Esophagus (tissue), 2 donors: ENCODE measurements around the gene ZBTB20. TPM values are rescaled to one million over a fixed set of nuclear protein-coding genes. Genes with fewer than 3 reads are reported as not detected.

Experiments
- H3K27ac ChIP-seq, 2 donors: one replicate each; pipeline ENCODE4 v1.5.1; 2013; ENCODE audit warnings: low read depth in 2 of 2, mild to moderate bottlenecking in 2 of 2, inconsistent platforms in 1 of 2, low read length in 1 of 2, moderate library complexity in 1 of 2
- H3K27me3 ChIP-seq, 2 donors: one replicate each; pipeline ENCODE4 v1.6.1; 2013; ENCODE audit warnings: low read length in 2 of 2, control low read depth in 1 of 2, mild to moderate bottlenecking in 1 of 2; ENCODE audit not compliant: insufficient read depth in 2 of 2, control insufficient read depth in 1 of 2
- H3K36me3 ChIP-seq, 2 donors: one replicate each; pipeline ENCODE4 v1.6.1; 2013; ENCODE audit warnings: low read length in 1 of 2; ENCODE audit not compliant: control insufficient read depth in 2 of 2, insufficient read depth in 2 of 2
- H3K4me1 ChIP-seq, 2 donors: one replicate each; pipeline ENCODE4 v1.6.1; 2013; ENCODE audit warnings: low read length in 1 of 2; ENCODE audit not compliant: control insufficient read depth in 2 of 2, insufficient read depth in 2 of 2
- H3K4me3 ChIP-seq, 2 donors: one replicate each; pipeline ENCODE4 v1.5.1; 2013; ENCODE audit warnings: low read length in 2 of 2, mild to moderate bottlenecking in 2 of 2, low read depth in 1 of 2, moderate library complexity in 1 of 2
- H3K9me3 ChIP-seq, 2 donors: one replicate each; pipeline ENCODE4 v1.6.1; 2013; ENCODE audit warnings: mild to moderate bottlenecking in 2 of 2, low read depth in 1 of 2, low read length in 1 of 2, moderate library complexity in 1 of 2; ENCODE audit not compliant: control insufficient read depth in 2 of 2, insufficient read depth in 1 of 2
- WGBS, 2 donors: extraction: QIAGEN DNeasy Blood & Tissue Kit; methylation state at CpG; one replicate each; pipeline ENCODE4 v1.1.7; 2013; 5-methylcytosine and 5-hydroxymethylcytosine counted together
- polyA plus RNA-seq, 2 donors: library from polyadenylated mRNA; stranded (reverse); fragments of 200-250 nt; gene quantifications; one replicate each; pipeline ENCODE4 v1.2.3, GENCODE V29; 2013
- donor health status: healthy with polysubstance abuse.
- donor health status: Bipolar disorder and iron deficiency.

Gene ZBTB20
- polyA plus RNA-seq, 2 donors: 0.16 to 1.3 TPM

DNA sequence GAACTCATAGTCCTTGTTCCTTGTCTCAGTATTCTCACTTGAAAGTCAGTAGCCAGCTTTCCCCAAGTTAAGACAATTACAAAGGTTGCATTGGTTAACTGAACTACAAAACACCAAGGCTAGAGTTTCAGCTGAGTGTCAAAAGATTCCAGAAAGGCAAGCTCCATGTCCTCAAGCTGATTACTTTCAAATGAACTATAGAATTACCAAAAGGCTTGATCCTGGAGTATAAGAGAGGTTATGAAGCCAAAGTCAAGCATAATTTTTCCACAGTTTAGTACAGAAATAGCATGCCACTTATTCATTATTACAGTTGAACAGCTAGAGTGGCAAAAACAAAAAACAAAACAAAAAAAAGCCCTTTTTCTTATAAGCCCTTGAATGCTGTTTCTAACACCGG, 51.9 kb downstream of the ZBTB20 start:
- WGBS, 2 donors: 76 to 92% methylated on average over 1 of the region's 1 CpG
- H3K4me3 ChIP-seq: no peak overlapping the region
- no peaks in the 10 kb centered on the region for H3K27me3 ChIP-seq
- no peaks in the 10 kb centered on the region for H3K9me3 ChIP-seq
- H3K4me1 ChIP-seq: no peaks in the 10 kb centered on the region
- no peaks in the 10 kb centered on the region for H3K36me3 ChIP-seq
- no peak overlapping the region for H3K27ac ChIP-seq

DNA sequence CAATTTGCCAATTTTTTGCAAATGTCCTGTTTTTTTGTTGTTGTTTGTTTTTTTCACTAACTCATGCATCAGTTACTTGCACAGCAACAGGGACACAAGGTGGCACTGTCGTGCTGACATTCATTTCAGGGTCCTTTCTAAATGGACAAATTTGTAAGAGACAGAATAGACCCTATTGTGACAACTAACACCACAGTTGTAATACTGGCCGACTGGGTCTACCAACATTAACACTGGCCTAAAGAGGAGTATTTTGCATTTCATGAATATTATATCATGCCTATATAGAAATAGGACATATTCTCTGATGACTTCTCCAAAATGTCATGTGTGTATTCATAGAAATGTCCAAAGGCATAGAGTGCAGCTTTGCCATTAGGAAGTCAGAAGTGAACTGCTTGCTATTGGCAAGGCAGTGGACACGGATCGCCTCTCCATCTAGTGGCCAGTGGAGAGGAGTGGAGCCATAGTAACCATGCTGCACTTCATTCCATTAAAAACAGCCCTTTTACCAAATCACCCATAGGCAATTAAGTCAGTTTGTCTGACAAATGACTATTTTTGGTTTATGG, 54.8 kb downstream of the ZBTB20 start:
- no peaks in the 10 kb centered on the region for H3K36me3 ChIP-seq
- H3K4me3 ChIP-seq: no peak overlapping the region
- no peaks in the 10 kb centered on the region for H3K27me3 ChIP-seq
- no peaks in the 10 kb centered on the region for H3K9me3 ChIP-seq
- no peaks in the 10 kb centered on the region for H3K4me1 ChIP-seq
- WGBS, 2 donors: 26 to 27% methylated on average over 4 of the region's 4 CpGs
- no peak overlapping the region for H3K27ac ChIP-seq

DNA sequence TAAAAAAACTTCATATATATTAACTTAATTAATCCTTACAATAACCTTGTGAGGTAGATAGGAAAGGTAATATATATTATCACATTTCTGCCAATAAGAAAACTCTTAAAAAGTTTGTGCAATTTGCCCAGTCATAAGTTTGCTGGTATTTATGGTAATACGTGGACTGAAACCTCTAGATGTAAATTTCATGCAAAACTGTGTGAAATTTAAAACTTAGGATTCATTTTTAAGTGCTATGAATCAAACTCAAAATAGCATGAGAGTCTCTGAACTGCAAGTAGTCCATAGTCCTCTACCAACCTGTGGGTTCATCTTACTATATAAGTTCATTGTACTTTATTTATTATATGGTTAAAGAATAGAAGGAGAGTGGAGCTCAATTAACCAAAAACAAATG, 56.4 kb downstream of the ZBTB20 start:
- H3K4me1 ChIP-seq: no peaks in the 10 kb centered on the region
- 88 to 95% methylated on average over 1 of the region's 1 CpG for WGBS, 2 donors

DNA sequence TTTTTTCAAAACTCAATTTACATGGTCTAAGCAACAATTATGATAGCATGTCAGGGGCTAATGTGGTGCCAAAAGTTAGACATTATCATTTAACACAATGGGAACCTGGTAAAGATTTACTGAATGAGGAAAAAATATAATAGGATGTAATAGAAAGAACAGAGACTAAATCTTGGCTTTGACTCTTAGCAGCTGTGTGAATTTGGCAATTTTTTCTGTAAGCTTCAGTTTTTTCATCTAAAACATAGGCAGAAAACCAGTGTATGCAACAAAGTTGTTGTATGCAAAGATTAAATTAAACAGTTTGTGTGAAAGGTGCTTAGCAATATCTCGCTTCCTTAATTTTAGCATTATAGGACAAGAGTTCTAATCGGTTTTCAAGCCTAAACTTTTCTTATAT, 57.6 kb downstream of the ZBTB20 start:
- Histone ChIP-seq H3K27ac (no peak overlapping the region), H3K9me3 (no peaks in the 10 kb centered on the region), H3K4me1 (no peaks in the 10 kb centered on the region), H3K36me3 (no peaks in the 10 kb centered on the region), H3K4me3 (no peak overlapping the region), H3K27me3 (no peaks in the 10 kb centered on the region)
- WGBS, 2 donors: 91 to 95% methylated on average over 2 of the region's 2 CpGs

More for the DNA sequence above, 56.4 kb downstream of the ZBTB20 start:
- Histone ChIP-seq H3K27me3 (no peaks in the 10 kb centered on the region), H3K36me3 (no peaks in the 10 kb centered on the region), H3K4me3 (no peak overlapping the region), H3K9me3 (no peaks in the 10 kb centered on the region), H3K27ac (no peak overlapping the region)

DNA sequence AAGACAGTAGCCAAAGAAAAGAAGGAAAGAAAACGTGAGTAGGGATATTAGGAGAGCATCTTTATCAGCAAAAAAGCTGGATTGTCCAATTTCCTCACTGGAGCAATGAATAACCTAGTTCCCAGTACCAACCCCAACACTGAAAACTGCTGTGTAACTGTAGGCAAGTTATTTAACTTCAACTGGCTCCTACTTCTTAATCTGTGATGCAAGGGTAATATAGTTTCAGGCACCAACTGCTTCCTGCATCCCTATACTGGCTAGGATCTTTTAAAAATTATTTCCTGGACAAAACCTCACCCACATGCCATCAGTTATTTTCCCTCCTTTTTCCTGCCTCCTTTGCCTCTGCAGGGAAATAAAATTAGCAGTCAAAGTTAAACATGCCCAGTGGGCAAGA, 59.6 kb downstream of the ZBTB20 start:
- H3K9me3 ChIP-seq: no peaks in the 10 kb centered on the region
- no peaks in the 10 kb centered on the region for H3K4me1 ChIP-seq
- no peak overlapping the region for H3K4me3 ChIP-seq
- H3K27me3 ChIP-seq: no peaks in the 10 kb centered on the region
- WGBS, 2 donors: 79 to 82% methylated on average over 1 of the region's 1 CpG
- H3K27ac ChIP-seq: no peak overlapping the region
- H3K36me3 ChIP-seq: no peaks in the 10 kb centered on the region

DNA sequence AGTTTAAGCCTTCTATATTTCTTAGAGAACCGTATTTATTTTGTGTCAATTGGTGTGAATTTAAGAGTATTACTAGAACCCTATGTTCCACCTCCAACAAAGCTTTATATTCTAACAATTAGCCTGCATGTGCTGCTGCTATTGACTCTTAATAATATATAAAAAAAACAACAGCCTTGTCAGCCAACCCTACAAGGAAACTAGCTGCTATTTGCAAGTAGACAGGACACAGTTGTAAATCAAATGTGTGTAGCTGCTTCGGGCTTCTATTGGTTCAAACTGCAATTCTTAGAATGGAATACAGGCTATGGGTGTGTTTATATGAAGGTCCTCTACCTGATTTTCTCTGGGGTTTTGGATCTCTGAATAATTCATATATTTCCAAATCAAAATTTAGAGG, 60.7 kb downstream of the ZBTB20 start:
- Histone ChIP-seq H3K9me3 (no peaks in the 10 kb centered on the region), H3K4me3 (no peak overlapping the region), H3K4me1 (no peaks in the 10 kb centered on the region), H3K36me3 (no peaks in the 10 kb centered on the region), H3K27ac (no peak overlapping the region), H3K27me3 (no peaks in the 10 kb centered on the region)
- 86 to 91% methylated on average over 2 of the region's 2 CpGs for WGBS, 2 donors

DNA sequence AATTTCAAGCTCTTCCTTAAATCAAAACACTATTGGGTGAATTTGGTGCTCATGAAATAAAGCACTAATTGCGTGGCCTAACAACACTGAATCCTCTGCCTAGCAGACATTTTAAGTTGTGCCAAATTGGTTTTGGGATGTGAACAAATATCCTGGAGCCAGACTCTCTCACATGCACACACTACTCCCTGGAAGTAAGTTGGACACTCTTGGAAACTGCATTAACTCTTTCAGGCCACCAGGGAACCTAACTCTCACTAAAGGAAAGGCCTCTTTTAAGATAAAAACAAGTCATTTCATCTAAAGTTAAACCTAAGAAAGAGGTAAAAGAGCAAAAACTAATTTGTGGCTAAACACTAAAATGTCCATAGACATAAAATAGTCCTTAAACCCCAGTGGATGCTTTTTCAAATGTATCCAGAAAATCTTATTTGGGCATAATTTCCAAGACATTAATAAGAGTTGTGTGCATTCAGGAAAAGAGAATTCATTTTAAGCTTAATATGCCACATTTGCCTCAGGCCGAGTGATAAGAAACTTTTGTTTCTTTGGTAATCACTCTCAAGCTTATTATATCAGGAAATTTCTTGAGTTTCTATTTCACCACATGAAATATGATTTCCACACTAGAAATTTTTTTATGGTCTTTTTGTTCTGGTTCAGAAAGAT, 61.8 kb downstream of the ZBTB20 start:
- Histone ChIP-seq H3K27me3 (no peaks in the 10 kb centered on the region), H3K4me1 (no peaks in the 10 kb centered on the region), H3K4me3 (no peak overlapping the region), H3K36me3 (no peaks in the 10 kb centered on the region), H3K27ac (no peak overlapping the region), H3K9me3 (no peaks in the 10 kb centered on the region)
- WGBS, 2 donors: 71 to 75% methylated on average over 2 of the region's 2 CpGs

DNA sequence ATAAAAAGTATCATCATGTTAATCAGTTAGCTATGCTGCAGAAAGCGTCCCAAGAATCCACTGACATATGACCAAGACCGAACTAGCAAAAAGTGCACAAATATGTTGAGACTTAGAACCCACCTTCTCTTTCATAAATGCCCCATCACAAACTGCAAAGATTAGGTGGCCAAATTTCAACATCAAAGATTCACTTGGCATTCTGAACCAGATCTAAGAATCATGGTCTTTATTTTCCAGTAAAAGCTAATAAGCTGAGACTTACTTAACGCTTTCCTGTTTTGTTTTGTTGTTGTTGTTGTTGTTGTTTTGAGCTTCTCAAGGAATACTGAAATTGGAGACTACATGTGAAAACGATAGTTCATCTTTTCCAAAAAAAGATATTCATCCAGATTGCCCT, 62.4 kb downstream of the ZBTB20 start:
- WGBS, 2 donors: 87 to 91% methylated on average over 4 of the region's 4 CpGs
- H3K9me3 ChIP-seq: no peaks in the 10 kb centered on the region
- no peaks in the 10 kb centered on the region for H3K36me3 ChIP-seq
- no peaks in the 10 kb centered on the region for H3K4me1 ChIP-seq
- no peak overlapping the region for H3K27ac ChIP-seq
- no peaks in the 10 kb centered on the region for H3K27me3 ChIP-seq
- no peak overlapping the region for H3K4me3 ChIP-seq

DNA sequence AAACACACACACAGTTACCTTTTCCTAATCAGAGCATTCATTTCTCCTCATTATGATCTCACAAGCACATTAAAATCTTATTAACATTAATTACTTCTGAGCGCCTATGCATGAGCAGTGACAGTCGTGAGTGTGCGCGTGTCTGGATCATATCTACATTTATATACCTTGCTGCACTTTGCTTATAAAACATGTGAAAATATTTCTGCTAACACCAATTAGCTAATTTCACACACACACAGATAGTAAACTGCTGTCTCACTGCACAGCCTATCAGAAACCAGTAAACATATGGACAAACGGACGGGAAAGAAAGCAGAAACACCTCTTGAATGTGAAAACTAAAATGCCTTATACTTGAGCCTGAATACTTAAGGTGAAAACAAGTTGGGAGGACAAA, 64.8 kb downstream of the ZBTB20 start:
- WGBS, 2 donors: 92% methylated on average over 6 of the region's 6 CpGs
- H3K27me3 ChIP-seq: no peaks in the 10 kb centered on the region
- no peak overlapping the region for H3K27ac ChIP-seq
- H3K4me1 ChIP-seq: no peaks in the 10 kb centered on the region
- H3K9me3 ChIP-seq: no peaks in the 10 kb centered on the region
- H3K4me3 ChIP-seq: no peak overlapping the region
- no peaks in the 10 kb centered on the region for H3K36me3 ChIP-seq

DNA sequence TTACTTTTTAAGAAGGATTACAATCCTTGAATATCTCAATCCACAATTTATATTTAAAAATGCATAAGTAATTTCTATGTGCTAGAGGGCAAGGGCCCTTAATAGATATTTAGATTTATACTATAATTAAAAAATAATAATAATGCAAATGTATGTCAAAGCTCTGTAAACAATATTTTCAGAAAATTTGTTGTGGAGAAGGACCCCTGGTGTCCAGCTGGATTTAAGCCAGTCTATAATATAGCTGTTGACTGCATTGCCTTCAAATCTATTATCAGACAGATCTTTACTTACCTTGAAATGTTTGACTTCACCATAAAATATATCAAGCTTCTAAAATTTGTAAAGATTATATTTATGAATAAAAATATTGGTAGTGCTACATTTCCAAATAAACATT, 65.6 kb downstream of the ZBTB20 start:
- Histone ChIP-seq H3K4me3 (no peak overlapping the region), H3K36me3 (no peaks in the 10 kb centered on the region), H3K4me1 (no peaks in the 10 kb centered on the region), H3K27me3 (no peaks in the 10 kb centered on the region), H3K9me3 (no peaks in the 10 kb centered on the region), H3K27ac (no peak overlapping the region)
